H1 (cell line): ENCODE results near the gene UBE2E1. TPM values are rescaled to one million over a fixed set of nuclear protein-coding genes. Genes with fewer than 3 reads are reported as not detected.

Experiments used
- ATF3 ChIP-seq: IDR thresholded peaks from 2 replicates; pipeline ENCODE4 v1.6.1; 2011; ENCODE audit warnings: low read depth, mild to moderate bottlenecking, low read length; ENCODE audit not compliant: insufficient read depth
- CTCF ChIP-seq, 3 experiments: IDR thresholded peaks; 1 replicate in 2 of 3; 2 replicates in 1 of 3; pipeline versions ENCODE4 v1.5.1 to v1.6.1; 2011; ENCODE audit warnings: low read length in 3 of 3, mild to moderate bottlenecking in 3 of 3, inconsistent platforms in 2 of 3, low read depth in 1 of 3, moderate library complexity in 1 of 3; ENCODE audit not compliant: insufficient read depth in 1 of 3; ENCODE audit errors: control extremely low read depth in 1 of 3
- polyA plus RNA-seq, 7 experiments: library from polyadenylated mRNA; depleted of rRNA in 3 of 7; stranded (reverse) in 5 of 7; unstranded in 2 of 7; fragments of >200 nt in 5 of 7; fragments of 200-250 nt in 2 of 7; gene quantifications; 1 replicate in 5 of 7; 2 replicates in 1 of 7; 4 replicates in 1 of 7; pipeline versions ENCODE4 v1.2.1 to v1.2.3, GENCODE V29; 2011 to 2013; ENCODE audit warnings: missing spikeins in 2 of 7, mixed read lengths in 2 of 7
- total RNA-seq: library from RNA; stranded (reverse); fragmentation: NEBNext Ultra II Directional; extraction: Animal tissue kit (Norgen Biotek cat#: 25700); gene quantifications from 2 replicates; pipeline ENCODE4 v1.2.1, GENCODE V29; 2021

The UBE2E1 gene
- total and polyA plus RNA-seq, 2 of the 8 experiments (the other 6 are each of a cell fraction or from before 2014, with no cell fraction given): 109 to 141 TPM

- TF ChIP-seq ATF3 (no peak), CTCF (IDR thresholded peaks at IDR 0.05; ENCODE audit: control extremely low read depth in 1 of 3, insufficient read depth in 1 of 3, low read depth in 1 of 3, low read length in 3 of 3) (no peak)
Observed at GRCh38 chr3:23863060-23863459, 57.3 kb downstream of the UBE2E1 start (continued).
